ENCODE data around the gene TNK2.

The TNK2 gene

GRCh38 chr3:195820901-195821300, 87.5 kb downstream of the TNK2 start:
- H3K4me1 ChIP-seq (ENCODE audit: control insufficient read depth, insufficient read depth, low read length), result no peaks in the 10 kb centered on the region
- H3K36me3 ChIP-seq (ENCODE audit: control insufficient read depth in 2 of 2, insufficient read depth in 1 of 2, low read length in 2 of 2), result no peaks in the 10 kb centered on the region
- no peak overlapping the region for H3K4me3 ChIP-seq (ENCODE audit: low read depth, low read length)
- H3K27ac ChIP-seq (ENCODE audit: extremely low read depth, low read depth, low read length), result no peak overlapping the region
- CTCF ChIA-PET, result no interaction called here
- no peak for TF ChIP-seq ZFP41 (tag by site-specific recombination; IDR thresholded peaks at IDR 0.05; ENCODE audit: borderline replicate concordance)
- TF ChIP-seq SP2 (tag by site-specific recombination; IDR thresholded peaks at IDR 0.05), result no peak
- no peak for TF ChIP-seq ATF2 (tag by site-specific recombination; IDR thresholded peaks at IDR 0.05; ENCODE audit: low read depth)
- TF ChIP-seq ZNF24 (tag by site-specific recombination; IDR thresholded peaks at IDR 0.05), result no peak
- no peak for TF ChIP-seq FEZF1 (tag by site-specific recombination; IDR thresholded peaks at IDR 0.05)
- TF ChIP-seq ZNF2 (tag by site-specific recombination; IDR thresholded peaks at IDR 0.05), result no peak
- TF ChIP-seq TRIM28 (IDR thresholded peaks at IDR 0.05; ENCODE audit: borderline replicate concordance, low read length), result no peak
- no peak for TF ChIP-seq ZNF23 (tag by site-specific recombination; IDR thresholded peaks at IDR 0.05; ENCODE audit: borderline replicate concordance)
- no peaks in the 10 kb centered on the region for H3K9me3 ChIP-seq (ENCODE audit: control insufficient read depth, insufficient read depth, low read depth, low read length)
- POLR2A ChIA-PET, result no interaction called here

- Histone ChIP-seq H3K4me1 (ENCODE audit: control insufficient read depth, insufficient read depth, low read length) (no peaks in the 10 kb centered on the region), H3K9me3 (ENCODE audit: control insufficient read depth, insufficient read depth, low read depth, low read length) (no peaks in the 10 kb centered on the region), H3K27ac (ENCODE audit: extremely low read depth, low read depth, low read length) (no peak overlapping the region), H3K4me3 (ENCODE audit: low read depth, low read length) (no peak overlapping the region), H3K36me3 (ENCODE audit: control insufficient read depth in 2 of 2, insufficient read depth in 1 of 2, low read length in 2 of 2) (no peaks in the 10 kb centered on the region)
- TF ChIP-seq GLI2 (tag by site-specific recombination; IDR thresholded peaks at IDR 0.05; ENCODE audit: borderline replicate concordance, low read depth), result no peak
- POLR2A ChIA-PET, result no interaction called here
- CTCF ChIA-PET, result no interaction called here
These were observed 88.2 kb downstream of the TNK2 start for GRCh38 chr3:195820186-195820585.

GRCh38 chr3:195818301-195818700, 90.0 kb downstream of the TNK2 start:
- Histone ChIP-seq H3K4me1 (ENCODE audit: control insufficient read depth, insufficient read depth, low read length) (no peaks in the 10 kb centered on the region), H3K27ac (ENCODE audit: extremely low read depth, low read depth, low read length) (no peak overlapping the region), H3K36me3 (ENCODE audit: control insufficient read depth in 2 of 2, insufficient read depth in 1 of 2, low read length in 2 of 2) (no peaks in the 10 kb centered on the region), H3K9me3 (ENCODE audit: control insufficient read depth, insufficient read depth, low read depth, low read length) (no peaks in the 10 kb centered on the region), H3K4me3 (ENCODE audit: low read depth, low read length) (no peak overlapping the region)
- ChIA-PET POLR2A (no interaction called here), CTCF (interaction anchor here (1.2 kb wide), 1 partner anchor 32 kb away, joined by 3 read pairs; no protein-coding TSS in a partner anchor)
- no peak for TF ChIP-seq ZFP69B (tag by site-specific recombination; IDR thresholded peaks at IDR 0.05)
- TF ChIP-seq ZNF549 (tag by site-specific recombination; IDR thresholded peaks at IDR 0.05), result no peak
- no peak for TF ChIP-seq ZFP37 (tag by site-specific recombination; IDR thresholded peaks at IDR 0.05)

GRCh38 chr3:195817578-195818135, 90.7 kb downstream of the TNK2 start:
- TF ChIP-seq SALL2 (tag by site-specific recombination; IDR thresholded peaks at IDR 0.05; ENCODE audit: borderline replicate concordance), result no peak
- no peak for TF ChIP-seq ZNF335 (tag by site-specific recombination; conservative IDR thresholded peaks at IDR 0.05)
- TF ChIP-seq ZBTB48 (tag by site-specific recombination; IDR thresholded peaks at IDR 0.05), result no peak
- no peak for TF ChIP-seq SP7 (tag by site-specific recombination; IDR thresholded peaks at IDR 0.05)
- TF ChIP-seq ZNF707 (tag by site-specific recombination; IDR thresholded peaks at IDR 0.05), result no peak
- no peak for TF ChIP-seq ZNF558 (tag by site-specific recombination; IDR thresholded peaks at IDR 0.05)
- TF ChIP-seq ZNF704 (tag by site-specific recombination; IDR thresholded peaks at IDR 0.05), result no peak
- no peak for TF ChIP-seq ZSCAN5A (tag by site-specific recombination; IDR thresholded peaks at IDR 0.05)
- TF ChIP-seq YY1 (tag by site-specific recombination; IDR thresholded peaks at IDR 0.05), result no peak
- no peak for TF ChIP-seq ZNF366 (tag by site-specific recombination; conservative IDR thresholded peaks at IDR 0.05)
- TF ChIP-seq MEIS1 (CRISPR knock-in tag; IDR thresholded peaks at IDR 0.05; ENCODE audit: borderline replicate concordance), result no peak
- TF ChIP-seq ZNF311 (tag by site-specific recombination; IDR thresholded peaks at IDR 0.05; ENCODE audit: borderline replicate concordance), result no peak
- H3K9me3 ChIP-seq (ENCODE audit: control insufficient read depth, insufficient read depth, low read depth, low read length), result no peaks in the 10 kb centered on the region
- H3K27ac ChIP-seq (ENCODE audit: extremely low read depth, low read depth, low read length), result no peak overlapping the region
- ChIA-PET CTCF (no interaction called here), POLR2A (no interaction called here)
- H3K4me3 ChIP-seq (ENCODE audit: low read depth, low read length), result no peak overlapping the region
- no peaks in the 10 kb centered on the region for H3K36me3 ChIP-seq (ENCODE audit: control insufficient read depth in 2 of 2, insufficient read depth in 1 of 2, low read length in 2 of 2)
- H3K4me1 ChIP-seq (ENCODE audit: control insufficient read depth, insufficient read depth, low read length), result no peaks in the 10 kb centered on the region

All from HEK293 (cell line).